Gastroesophageal sphincter (tissue), 4 donors: Measurements from ENCODE around the gene CNKSR2. TPM values are rescaled to one million over a fixed set of nuclear protein-coding genes. Genes with fewer than 3 reads are reported as not detected.

Experiments
- ATAC-seq: fragments of 150-250 bp; one replicate; pipeline ENCODE4 v1.9.1; 2016; ENCODE audit warnings: mild to moderate bottlenecking, moderate library complexity
- H3K27ac ChIP-seq, 4 donors: fragments of 200-600 bp; sonication (generic) in 3 of 4; 1 replicate in 3 of 4; 2 replicates in 1 of 4; pipeline ENCODE4 v1.5.1; 2016 to 2019
- H3K27me3 ChIP-seq: fragments of 200-600 bp; sonication (generic); one replicate; pipeline ENCODE4 v1.5.1; 2019
- H3K36me3 ChIP-seq, 2 donors: fragments of 200-600 bp; sonication (generic); one replicate each; pipeline ENCODE4 v1.5.1; 2019; ENCODE audit warnings: control low read depth in 1 of 2
- H3K4me1 ChIP-seq, 3 donors: fragments of 200-600 bp; sonication (generic); 1 replicate in 2 of 3; 2 replicates in 1 of 3; pipeline ENCODE4 v1.5.1; 2016 to 2019; ENCODE audit warnings: control low read depth in 2 of 3
- H3K4me3 ChIP-seq, 2 donors: fragments of 200-600 bp; sonication (generic); one replicate each; pipeline ENCODE4 v1.5.1; 2019; ENCODE audit warnings: mild to moderate bottlenecking in 1 of 2, moderate library complexity in 1 of 2
- H3K9me3 ChIP-seq, 3 donors: fragments of 200-600 bp; sonication (generic); one replicate each; pipeline ENCODE4 v1.5.1; 2017 to 2019; ENCODE audit warnings: control low read depth in 2 of 3
- EP300 ChIP-seq: sonication (generic); formaldehyde crosslinking; IDR thresholded peaks from one replicate; pipeline ENCODE4 v1.6.1; 2017; ENCODE audit warnings: antibody characterized with exemption, mild to moderate bottlenecking
- POLR2A ChIP-seq, 2 donors: fragments of 450-650 bp; IDR thresholded peaks; one replicate each; pipeline ENCODE4 v1.6.1; 2017; ENCODE audit warnings: antibody characterized with exemption in 2 of 2, mild to moderate bottlenecking in 2 of 2, moderate library complexity in 1 of 2
- POLR2AphosphoS5 ChIP-seq: sonication (generic); formaldehyde crosslinking; IDR thresholded peaks from one replicate; pipeline ENCODE4 v1.6.1; 2017; ENCODE audit warnings: antibody characterized with exemption
- WGBS, 2 donors: methylation state at CpG; one replicate each; pipeline ENCODE4 v1.1.5; 2018; ENCODE audit warnings: low coverage in 1 of 2; 5-methylcytosine and 5-hydroxymethylcytosine counted together
- total RNA-seq, 4 donors: library from RNA; depleted of rRNA; stranded (reverse); fragments of >200 nt; gene quantifications; one replicate each; pipeline ENCODE4 v1.1.0, GENCODE V29; 2016
- TF ChIP-seq, protein P1 (sequence below), 4 experiments: fragments of 200-600 bp in 2 of 4; fragments of 450-650 bp in 2 of 4; sonication (generic) in 1 of 4; IDR thresholded peaks; one replicate each; pipeline ENCODE4 v1.5.1; 2017 to 2019; ENCODE audit warnings: antibody characterized with exemption in 4 of 4, mild to moderate bottlenecking in 2 of 4, moderate library complexity in 2 of 4

Gene CNKSR2
- total RNA-seq, 4 donors from 2014 or later, result 7.9 to 55.3 (median 20.6) TPM

DNA sequence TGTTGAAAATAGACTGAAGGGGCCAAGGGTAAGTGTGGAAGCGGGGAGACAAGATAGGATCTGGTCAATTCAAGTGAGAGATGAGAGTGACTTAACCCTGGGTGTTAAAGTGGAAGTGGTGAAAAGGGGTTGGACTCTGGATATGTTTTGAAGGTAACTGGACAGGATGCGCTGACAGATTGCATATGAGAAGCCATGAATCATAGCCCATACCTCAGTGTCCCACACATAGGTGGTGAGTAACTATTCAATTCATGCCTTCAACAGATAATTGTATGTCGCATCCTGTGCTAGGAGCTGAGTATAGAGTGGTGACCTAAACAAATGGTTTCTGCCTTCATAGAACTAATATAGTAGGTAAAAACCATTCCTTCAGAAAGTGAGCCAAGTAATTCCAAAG is 207.3 kb downstream of the CNKSR2 start:
- Histone ChIP-seq H3K4me1 (no peaks in the 10 kb centered on the region), H3K4me3 (no peak overlapping the region), H3K9me3 (no peaks in the 10 kb centered on the region), H3K27ac (no peak overlapping the region), H3K36me3 (no peaks in the 10 kb centered on the region), H3K27me3 (no peaks in the 10 kb centered on the region)
- WGBS, 2 donors, result 65 to 100% methylated on average over 3 of the region's 3 CpGs
- no peak for TF ChIP-seq EP300
- no peak for TF ChIP-seq POLR2A (IDR thresholded peaks at IDR 0.05)
- TF ChIP-seq, protein P1, sequence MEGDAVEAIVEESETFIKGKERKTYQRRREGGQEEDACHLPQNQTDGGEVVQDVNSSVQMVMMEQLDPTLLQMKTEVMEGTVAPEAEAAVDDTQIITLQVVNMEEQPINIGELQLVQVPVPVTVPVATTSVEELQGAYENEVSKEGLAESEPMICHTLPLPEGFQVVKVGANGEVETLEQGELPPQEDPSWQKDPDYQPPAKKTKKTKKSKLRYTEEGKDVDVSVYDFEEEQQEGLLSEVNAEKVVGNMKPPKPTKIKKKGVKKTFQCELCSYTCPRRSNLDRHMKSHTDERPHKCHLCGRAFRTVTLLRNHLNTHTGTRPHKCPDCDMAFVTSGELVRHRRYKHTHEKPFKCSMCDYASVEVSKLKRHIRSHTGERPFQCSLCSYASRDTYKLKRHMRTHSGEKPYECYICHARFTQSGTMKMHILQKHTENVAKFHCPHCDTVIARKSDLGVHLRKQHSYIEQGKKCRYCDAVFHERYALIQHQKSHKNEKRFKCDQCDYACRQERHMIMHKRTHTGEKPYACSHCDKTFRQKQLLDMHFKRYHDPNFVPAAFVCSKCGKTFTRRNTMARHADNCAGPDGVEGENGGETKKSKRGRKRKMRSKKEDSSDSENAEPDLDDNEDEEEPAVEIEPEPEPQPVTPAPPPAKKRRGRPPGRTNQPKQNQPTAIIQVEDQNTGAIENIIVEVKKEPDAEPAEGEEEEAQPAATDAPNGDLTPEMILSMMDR (IDR thresholded peaks at IDR 0.05), result no peak
- TF ChIP-seq POLR2AphosphoS5, result no peak
- ATAC-seq, result no peak

- TF ChIP-seq, protein P1 (IDR thresholded peaks at IDR 0.05), result no peak
- TF ChIP-seq EP300 (no peak), POLR2A (IDR thresholded peaks at IDR 0.05) (no peak), POLR2AphosphoS5 (no peak)
- no peak overlapping the region for H3K4me3 ChIP-seq
- H3K27ac ChIP-seq, result no peak overlapping the region
- no peak for ATAC-seq
- H3K9me3 ChIP-seq, result no peaks in the 10 kb centered on the region
- H3K27me3 ChIP-seq, result no peaks in the 10 kb centered on the region
- no peaks in the 10 kb centered on the region for H3K36me3 ChIP-seq
- no peaks in the 10 kb centered on the region for H3K4me1 ChIP-seq
- 86 to 91% methylated on average over 3 of the region's 3 CpGs for WGBS, 2 donors
These were observed 211.8 kb downstream of the CNKSR2 start for GRCh38 chrX:21586001-21586400.

GRCh38 chrX:21590012-21590776 is 216.0 kb downstream of the CNKSR2 start:
- 72 to 84% methylated on average over 4 of the region's 4 CpGs for WGBS, 2 donors
- H3K9me3 ChIP-seq, result no peaks in the 10 kb centered on the region

GRCh38 chrX:21606002-21606401 is 231.8 kb downstream of the CNKSR2 start:
- Histone ChIP-seq H3K4me1 (no peaks in the 10 kb centered on the region), H3K27me3 (no peaks in the 10 kb centered on the region), H3K36me3 (no peaks in the 10 kb centered on the region), H3K4me3 (no peak overlapping the region), H3K9me3 (no peaks in the 10 kb centered on the region), H3K27ac (no peak overlapping the region)
- ATAC-seq, result no peak
- TF ChIP-seq, protein P1 (IDR thresholded peaks at IDR 0.05), result no peak
- TF ChIP-seq POLR2A (IDR thresholded peaks at IDR 0.05), result no peak
- TF ChIP-seq POLR2AphosphoS5, result no peak
- TF ChIP-seq EP300, result no peak

More at GRCh38 chrX:21590012-21590776, 216.0 kb downstream of the CNKSR2 start:
- Histone ChIP-seq H3K4me1 (no peaks in the 10 kb centered on the region), H3K4me3 (no peak overlapping the region), H3K27me3 (no peaks in the 10 kb centered on the region), H3K27ac (no peak overlapping the region), H3K36me3 (no peaks in the 10 kb centered on the region)
- ATAC-seq, result no peak
- TF ChIP-seq POLR2AphosphoS5, result no peak
- TF ChIP-seq, protein P1 (IDR thresholded peaks at IDR 0.05), result no peak
- TF ChIP-seq EP300, result no peak
- TF ChIP-seq POLR2A (IDR thresholded peaks at IDR 0.05), result no peak

- WGBS, 2 donors, result 69 to 82% methylated on average over 1 of the region's 1 CpG
- Histone ChIP-seq H3K4me3 (no peak overlapping the region), H3K27ac (no peak overlapping the region), H3K4me1 (peaks cover 0 to 4% (median 0%) of the 10 kb centered on the region in 3 donors), H3K27me3 (no peaks in the 10 kb centered on the region), H3K9me3 (no peaks in the 10 kb centered on the region), H3K36me3 (no peaks in the 10 kb centered on the region)
- TF ChIP-seq, protein P1 (IDR thresholded peaks at IDR 0.05), result no peak
- TF ChIP-seq EP300, result no peak
- no peak for TF ChIP-seq POLR2A (IDR thresholded peaks at IDR 0.05)
- TF ChIP-seq POLR2AphosphoS5, result no peak
- ATAC-seq, result no peak
These were observed 235.9 kb downstream of the CNKSR2 start for GRCh38 chrX:21610168-21610567.
